ENCODE measurements around the gene ZC3H12A.
"Not testable (repeated sequence)": the region's sequence is repeated elsewhere in the genome, so short reads cannot be mapped to it uniquely, and the experiment has no call there.

The ZC3H12A gene

DNA sequence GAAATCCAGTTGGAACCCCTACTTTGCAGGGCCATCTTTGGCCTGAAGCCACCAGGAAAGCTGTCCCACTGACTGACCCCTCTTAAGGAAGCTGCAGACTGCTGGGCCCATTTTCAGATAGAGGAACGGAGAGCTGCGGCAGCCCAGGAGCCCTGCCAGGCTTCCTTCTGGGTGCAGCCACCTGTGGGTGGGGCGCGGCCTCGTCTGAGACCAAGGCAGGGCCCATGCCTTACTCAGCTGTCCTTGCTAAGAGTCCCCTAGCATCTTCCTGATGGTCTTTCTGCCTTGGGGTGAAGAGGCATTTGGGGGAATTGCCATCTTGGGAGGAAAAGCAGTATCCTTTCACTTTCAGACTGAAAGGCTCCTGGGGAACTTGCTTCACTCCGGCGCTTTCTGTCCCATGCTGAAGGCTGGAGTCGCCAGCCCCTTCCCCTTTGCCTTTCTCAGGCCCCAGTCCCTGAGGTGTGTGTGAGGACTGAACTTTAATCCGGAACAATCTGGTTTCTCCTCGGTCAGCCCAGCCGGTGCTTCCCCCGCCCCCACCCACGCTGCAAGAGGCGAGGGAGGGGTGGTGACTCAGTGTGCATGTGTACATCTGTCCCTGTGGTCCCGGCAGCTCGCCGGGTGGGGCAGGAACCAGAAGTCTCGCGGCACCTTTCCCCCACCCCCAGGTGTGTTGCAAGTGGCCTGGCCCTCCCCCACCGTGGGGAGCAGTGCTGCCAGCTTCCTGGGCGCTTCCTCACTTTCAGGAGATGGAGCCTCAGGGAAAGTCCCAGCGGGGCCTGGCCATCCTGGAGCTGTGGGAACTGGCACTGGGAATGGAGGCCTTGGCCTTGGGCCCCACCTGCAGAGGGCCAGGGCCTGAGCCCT lies 5.1 kb downstream of the ZC3H12A start:
- DNase-seq, result peak; percentile 83

DNA sequence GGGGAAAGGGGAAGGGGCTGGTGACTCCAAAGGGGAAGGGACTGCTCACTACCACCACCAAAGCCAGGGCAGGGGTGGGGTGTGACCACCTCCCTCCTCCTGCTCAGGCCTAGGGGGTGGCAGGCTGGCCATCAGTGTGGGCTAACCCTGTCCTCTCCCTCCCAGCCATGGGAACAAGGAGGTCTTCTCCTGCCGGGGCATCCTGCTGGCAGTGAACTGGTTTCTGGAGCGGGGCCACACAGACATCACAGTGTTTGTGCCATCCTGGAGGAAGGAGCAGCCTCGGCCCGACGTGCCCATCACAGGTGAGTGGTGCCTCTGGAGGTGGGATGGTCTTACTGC lies 5.7 kb downstream of the ZC3H12A start:
- DNase-seq, result no peak

DNA sequence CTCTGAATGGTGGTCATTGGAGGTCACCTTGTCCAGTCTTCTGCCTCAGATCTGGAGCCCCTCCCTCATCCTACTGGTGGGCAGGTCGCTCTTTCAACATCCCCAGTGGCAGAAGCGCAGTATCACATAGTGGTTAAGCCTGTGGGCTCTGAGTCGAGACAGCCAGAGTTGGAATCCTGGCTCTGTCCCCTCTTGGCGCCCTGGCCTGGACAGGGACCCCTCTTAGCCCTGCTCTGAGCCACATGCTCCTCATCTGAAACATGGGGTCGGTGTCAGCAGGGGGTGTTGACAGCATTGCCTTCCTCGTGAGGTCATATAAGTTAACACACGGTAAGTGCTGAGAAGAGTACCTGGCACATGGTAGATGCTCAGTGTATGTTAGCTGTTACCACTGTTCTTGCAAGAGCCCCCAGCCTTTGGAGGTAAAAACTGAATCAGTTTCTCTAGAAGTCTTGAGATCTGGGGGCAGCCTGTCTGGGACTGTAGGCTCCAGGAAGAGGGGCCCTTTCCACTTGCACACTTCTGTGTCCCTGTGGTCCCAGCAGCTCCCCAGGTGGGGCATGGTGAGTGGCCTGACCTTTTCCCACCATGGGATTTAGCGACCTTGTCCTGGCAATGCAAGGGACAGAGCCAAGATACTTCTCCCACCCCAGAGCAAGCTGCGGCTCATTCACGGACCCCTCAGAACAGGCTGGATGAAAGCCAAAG lies 6.4 kb downstream of the ZC3H12A start:
- DNase-seq, result no peak

DNA sequence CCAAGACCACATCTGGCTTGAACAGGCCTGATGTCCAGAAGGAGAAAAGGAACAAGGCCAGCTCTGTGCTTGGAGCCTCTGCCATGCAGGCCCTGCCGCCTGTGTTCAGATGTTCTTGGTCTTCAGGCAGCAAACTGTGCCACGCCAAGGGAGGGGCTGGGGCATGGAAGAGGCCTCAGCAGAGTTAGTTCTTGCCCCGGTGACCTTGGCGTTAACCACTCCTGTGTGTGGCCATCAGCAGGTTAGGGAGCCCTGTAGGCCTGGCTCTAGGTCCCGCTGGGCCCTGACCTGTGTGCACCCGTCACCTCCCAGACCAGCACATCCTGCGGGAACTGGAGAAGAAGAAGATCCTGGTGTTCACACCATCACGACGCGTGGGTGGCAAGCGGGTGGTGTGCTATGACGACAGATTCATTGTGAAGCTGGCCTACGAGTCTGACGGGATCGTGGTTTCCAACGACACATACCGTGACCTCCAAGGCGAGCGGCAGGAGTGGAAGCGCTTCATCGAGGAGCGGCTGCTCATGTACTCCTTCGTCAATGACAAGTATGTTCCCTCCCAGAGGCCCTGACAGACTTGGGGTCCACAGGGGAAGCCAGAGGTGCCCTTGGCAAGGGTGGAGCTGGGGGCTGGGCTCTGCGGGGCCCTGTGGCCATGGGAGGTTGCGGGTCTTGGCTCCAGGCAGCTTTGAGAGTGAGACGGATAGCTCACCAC lies 7.1 kb downstream of the ZC3H12A start:
- DNase-seq, result peak; percentile 6

DNA sequence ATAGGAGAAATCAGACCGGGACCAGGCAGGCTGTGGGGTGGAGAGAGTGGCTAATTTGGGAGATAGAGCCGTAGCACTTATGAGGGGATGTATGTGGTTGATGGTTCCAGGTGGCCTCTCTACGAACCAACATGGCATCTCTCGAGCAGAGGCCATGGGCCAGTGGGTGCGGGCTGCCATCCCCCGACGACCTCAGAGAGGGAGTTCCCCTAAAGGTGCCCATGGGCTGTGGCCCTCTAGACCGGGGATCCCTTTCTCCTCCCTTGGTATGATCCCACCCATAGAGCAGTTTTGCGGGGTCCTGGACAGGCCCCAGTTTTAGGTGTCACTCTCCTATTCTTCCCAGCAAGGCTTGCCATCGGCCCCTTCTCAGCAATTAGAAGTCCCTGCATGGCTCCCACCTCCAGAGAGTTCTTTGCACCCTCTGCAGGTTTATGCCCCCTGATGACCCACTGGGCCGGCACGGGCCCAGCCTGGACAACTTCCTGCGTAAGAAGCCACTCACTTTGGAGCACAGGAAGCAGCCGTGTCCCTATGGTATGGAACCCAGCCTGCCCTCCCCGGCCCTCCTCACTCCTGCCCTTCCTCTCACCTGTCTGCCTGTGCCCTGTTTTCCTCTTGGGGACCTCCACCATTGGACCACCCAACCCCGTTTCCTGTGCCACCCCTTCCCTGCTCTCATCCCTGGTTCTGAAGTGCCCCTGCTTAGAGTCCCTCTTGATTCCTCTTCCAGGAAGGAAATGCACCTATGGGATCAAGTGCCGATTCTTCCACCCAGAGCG lies 7.8 kb downstream of the ZC3H12A start:
- no peak for DNase-seq

DNA sequence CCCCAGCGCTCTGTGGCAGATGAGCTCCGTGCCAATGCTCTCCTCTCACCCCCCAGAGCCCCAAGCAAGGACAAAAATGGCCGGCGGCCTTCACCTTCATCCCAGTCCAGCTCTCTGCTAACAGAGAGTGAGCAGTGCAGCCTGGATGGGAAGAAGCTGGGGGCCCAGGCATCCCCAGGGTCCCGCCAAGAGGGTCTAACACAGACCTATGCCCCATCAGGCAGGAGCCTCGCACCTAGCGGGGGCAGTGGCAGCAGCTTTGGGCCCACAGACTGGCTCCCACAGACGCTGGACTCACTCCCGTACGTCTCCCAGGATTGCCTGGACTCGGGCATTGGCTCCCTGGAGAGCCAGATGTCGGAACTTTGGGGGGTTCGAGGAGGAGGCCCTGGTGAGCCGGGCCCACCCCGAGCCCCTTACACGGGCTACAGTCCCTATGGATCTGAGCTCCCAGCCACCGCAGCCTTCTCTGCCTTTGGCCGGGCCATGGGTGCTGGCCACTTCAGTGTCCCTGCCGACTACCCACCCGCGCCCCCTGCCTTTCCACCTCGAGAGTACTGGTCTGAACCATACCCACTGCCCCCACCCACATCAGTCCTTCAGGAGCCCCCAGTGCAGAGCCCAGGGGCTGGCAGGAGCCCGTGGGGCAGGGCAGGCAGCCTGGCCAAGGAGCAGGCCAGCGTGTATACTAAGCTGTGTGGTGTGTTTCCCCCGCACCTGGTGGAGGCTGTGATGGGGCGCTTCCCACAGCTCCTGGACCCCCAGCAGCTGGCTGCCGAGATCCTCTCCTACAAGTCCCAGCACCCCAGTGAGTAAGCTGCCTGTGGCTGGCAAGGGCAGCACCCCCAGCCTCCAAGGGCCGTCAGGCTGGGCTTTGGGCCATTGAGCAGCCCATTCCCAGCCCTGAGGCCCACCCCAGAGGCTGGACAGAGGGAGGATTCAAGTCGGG lies 8.7 kb downstream of the ZC3H12A start:
- no peak for DNase-seq

DNA sequence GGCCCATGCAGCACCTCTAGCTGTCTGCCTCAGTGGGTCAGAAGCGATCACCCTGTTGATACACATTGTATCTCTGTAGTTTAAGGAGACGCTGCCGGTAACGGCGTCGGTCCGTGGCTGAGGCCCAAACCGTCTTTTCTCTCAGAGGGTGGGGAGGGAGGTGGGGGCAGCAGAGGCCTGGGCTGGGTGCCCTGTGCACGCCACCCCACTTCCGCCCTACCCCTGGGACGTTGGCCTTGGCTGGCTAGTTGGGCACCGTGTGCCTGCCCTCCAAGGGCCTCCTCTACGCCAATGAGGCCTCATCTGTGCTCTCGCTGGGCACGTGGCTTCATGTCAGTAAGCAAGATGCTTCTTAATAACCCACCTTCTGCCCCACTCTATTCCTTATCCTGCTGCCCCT lies 9.4 kb downstream of the ZC3H12A start:
- no peak for DNase-seq

DNA sequence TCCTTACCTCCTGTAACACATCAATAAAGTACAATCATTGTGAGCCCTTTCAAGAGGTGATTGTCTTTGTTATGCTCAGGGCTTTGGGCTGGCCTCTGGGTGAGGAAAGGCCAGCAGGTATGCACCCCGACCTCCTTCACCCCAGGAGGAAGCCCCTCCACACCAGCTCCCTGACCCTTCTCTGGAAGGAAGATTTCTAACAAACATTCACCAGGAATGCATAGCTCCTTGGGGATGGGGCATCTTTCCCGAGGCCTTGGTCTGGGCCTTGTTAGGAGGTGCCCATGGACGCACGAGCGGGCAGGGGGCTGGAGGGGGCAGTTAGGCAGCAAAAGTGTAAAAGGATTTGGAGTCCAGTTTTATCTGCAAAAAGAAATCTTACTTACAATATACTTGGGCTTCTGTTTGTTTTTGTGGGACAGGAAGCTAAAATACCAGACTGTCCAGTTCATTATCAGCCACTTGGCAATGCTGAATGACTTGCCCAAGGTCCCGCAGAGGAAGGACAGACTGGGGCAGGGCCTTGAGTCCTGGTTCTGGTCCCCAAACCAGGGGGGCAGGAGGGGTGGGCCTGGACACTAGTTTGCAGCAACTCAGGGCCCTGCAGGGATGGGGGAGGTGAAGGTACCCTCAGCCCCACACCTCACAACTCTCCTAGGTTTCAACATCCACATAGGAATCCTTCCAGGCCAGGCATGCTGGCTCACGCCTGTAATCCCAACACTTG lies 10.1 kb downstream of the ZC3H12A start:
- no peak for DNase-seq

DNA sequence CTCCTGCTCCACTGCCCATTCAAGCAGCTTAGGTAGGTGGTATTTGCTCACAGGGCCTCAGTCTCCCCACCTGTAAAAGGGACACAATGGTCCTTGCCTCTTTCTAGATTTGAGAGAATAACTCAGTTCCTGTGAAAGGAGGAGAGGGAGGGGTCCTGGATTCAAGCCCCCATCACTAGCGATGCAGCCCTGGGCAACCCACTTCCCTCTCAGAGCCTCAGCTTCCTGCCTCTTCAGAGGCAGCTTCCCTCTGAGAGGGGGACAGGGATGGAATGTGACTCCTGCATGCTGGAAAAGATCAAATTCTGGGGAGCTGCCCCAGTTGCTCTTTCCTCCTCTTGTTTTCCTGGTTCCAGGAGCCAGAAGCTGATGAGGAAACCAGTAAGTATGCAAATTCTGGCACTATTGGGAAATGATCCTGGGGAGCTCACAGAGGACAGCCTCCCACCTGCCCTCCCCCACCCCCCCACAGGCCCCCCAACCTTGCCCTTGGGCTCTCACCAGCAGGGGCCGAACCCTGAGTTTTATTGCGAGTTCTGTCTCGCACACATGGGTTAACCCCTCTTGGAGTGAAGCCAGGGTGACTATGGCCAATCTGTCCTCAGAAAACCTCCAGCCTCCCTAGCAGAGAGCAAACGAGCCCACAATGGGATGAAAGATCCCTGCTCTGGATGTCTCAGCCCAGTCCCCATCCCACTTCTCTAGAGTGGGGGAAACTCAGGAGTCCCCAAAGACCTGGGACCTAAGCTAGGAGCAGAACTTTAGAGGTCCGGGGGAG lies 11.7 kb downstream of the ZC3H12A start:
- no peak for DNase-seq

DNA sequence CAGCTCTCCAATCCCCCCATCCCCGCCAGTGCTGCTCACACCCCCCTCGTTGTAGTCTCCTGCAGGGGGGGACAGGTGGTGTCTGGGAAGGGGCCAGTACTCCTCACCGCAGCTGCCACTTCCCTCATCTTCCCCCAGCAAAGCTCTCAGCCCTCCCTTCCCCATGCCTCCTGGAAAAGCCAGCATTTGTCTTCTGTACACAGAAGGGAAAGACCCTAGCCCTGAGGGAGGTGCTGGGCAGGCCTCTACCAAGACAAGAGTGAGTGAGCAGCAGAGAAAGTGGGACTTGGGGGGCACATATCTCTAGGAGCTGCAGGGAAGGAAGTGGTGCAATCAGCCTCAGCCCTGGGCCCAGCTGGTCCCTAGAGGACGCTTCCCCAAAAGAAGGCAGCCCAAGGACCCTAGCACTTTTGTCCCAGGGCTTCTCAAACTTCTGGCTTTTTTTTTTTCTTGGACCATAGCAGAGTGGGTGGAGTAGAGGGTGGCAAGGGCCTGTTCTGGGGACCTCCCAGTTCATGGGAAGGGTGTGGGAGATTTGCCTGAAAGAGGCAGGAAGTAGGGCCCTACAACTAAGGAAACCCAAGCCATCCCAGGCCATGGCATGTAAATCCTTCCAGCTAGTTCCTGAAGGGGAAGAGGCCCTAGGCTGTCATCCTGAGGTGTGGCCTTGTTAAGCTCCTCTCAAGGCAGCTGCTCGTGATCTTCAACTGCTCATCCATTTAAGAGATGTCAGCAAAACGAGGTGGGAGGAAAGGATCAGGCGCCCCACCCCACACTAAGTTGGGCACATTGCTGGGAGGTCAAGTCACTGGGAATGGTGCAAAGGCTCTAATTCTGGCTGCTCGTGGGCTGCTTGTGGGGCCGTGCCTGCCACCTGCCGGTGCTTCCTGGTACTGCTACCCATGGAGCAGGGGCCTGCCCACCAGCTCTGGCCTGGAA lies 12.6 kb downstream of the ZC3H12A start:
- peak; percentile 84 for DNase-seq

DNA sequence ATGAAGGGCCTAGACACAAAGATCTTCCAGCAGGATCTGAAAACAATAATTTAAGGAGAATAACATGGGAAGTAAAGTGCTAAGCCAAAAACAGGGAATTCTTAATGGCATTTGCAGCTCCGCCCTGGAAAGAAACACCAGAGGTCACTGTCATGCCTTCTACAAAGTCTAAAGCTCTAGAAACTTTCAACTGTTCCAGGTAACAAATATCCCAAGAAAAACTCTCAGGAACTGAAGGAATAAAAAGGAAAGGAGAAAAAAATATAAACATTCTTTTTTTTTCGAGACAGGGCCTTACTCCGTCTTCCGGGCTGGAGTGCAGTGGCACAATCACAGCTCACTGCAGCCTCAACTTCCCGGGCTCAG lies 13.2 kb downstream of the ZC3H12A start:
- no peak for DNase-seq

DNA sequence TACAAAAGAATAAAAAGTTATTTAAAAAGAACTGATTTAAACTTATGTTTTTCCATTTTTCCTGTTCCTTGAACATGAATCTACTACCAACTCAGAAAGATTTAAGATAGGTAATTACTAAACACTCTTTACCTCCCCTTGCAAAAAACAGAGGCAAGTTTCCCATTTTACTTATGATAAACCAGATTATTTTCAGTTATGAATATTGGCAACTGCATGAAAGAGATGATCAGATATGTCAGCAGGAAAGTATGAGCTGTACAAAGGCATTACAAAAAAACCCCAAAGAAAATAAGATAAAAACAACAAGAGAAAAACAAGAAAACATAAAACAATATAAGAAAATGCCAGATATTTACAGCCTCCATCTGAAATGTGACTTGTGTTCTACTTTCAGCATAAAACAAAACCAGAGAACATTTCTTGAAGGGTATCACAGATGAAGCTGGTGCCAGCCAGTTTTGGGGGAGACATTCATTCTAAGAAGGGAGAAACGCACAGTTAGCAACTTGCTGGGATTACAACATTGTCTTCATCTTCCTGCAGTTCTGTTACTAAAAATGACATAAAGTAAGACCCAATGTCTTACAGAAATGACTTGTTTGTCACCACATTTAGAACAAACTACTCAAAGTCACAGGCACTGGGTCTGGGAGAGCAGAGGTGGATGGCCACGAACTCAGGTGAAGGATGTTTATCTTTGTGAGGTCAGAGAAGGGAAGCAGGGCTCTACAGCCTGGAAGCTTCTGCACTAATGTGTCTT lies 19.1 kb downstream of the ZC3H12A start:
- no peak for DNase-seq

DNA sequence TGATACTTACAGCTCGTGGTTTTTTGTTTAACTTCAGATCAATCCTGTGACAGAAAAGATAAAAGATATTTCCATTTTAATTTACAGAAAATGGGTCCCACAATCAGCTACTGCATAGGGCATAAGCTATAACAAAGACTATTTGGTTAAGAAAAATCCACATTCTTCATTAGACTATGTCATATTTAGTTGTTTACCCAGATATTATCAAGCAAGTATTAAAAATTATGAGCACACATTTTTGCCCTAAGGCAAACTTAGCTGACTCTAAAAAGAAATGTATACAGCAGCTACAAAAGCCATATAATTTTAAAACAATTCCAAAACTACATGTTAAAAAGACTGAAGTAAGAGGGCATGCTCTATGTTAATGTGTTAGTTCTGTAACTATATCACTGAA lies 21.5 kb downstream of the ZC3H12A start:
- no peak for DNase-seq

DNA sequence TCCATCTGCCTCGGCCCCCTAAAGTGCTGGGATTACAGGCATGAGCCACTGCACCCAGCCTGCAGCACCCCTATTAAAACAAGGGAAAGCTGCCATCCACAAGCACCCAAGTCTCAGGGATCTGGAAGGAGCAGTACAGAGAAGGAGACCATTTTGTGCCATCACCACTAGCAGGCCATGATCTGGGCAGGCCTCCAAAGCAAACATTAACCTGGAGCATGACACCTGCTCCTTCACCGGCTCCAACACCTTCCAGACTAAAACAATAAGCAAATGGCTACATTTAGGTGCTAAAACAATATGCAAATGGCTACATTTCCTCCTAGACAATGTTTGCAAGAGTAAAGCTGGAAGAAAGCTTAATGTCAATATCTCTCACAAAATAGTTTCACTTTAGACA lies 23.5 kb downstream of the ZC3H12A start:
- no peak for DNase-seq

DNA sequence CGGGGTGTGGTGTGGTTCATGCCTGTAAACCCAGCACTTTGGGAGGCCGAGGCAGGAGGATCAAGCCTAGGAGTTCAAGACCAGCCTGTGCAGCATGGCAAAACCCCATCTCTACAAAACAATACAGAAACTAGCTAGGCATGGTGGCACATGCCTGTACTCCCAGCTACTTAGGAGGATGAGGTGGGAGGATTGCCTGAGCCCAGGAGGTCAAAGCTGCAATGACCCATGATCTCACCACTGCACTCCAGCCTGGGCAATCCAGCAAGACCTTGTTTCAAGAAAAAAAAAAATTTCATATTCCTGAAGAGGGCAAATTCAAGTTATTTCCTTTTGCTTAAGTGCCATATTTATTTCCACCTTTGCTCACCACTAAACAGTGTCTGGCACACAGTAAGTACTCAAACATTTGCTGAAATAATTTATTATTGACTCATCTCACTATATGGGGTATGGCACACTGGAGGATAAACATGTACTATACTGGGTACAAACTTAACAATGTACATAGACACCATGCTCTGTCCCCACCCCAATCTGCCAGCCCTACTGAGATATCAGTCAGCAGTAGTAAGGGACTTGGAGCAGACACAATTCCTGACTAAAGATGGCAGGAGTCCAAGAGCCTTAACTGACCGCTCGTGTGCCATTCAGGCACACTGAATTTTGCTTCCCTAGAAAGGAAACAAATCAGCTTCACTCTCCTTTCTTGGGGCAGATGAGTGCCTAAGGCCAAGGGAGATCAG lies 24.7 kb downstream of the ZC3H12A start:
- no peak for DNase-seq

DNA sequence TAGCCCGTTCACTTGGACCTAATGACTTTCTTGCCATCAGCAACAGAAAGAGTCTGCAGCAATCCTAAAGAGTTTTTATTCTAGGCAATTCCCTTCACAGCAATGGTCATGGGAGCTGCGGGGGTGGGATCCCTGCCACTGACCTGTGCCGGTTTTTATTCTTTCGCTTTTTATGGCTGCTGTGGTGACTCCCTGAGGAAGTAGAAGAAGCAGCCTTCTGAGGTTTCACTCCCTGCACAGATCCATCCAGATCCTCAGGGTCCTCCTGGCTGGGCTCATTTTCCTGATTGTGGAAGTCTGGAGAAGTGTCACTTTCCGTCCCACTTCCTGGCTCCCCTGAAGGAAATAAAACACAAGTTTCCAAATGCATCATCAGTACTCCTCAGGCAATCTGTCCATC lies 27.3 kb downstream of the ZC3H12A start:
- DNase-seq, result no peak

DNA sequence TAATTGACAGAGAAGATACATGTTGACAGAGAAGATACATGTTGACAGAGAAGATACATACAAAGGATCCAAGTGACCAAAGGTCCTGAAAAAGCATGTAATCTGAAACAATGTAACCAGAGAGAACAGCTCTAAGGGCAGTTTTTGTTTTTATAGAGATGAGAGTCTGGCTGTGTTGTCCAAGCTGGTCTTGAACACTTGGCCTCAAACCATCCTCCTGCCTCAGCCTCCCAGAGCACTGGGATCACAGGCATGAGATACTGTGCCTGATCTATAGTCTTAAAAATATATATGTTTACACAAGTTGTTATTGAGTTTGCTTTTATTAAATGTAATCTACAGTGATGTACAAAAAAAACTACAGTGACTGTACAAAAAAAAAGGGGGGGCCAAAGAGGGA lies 27.7 kb downstream of the ZC3H12A start:
- no peak for DNase-seq

DNA sequence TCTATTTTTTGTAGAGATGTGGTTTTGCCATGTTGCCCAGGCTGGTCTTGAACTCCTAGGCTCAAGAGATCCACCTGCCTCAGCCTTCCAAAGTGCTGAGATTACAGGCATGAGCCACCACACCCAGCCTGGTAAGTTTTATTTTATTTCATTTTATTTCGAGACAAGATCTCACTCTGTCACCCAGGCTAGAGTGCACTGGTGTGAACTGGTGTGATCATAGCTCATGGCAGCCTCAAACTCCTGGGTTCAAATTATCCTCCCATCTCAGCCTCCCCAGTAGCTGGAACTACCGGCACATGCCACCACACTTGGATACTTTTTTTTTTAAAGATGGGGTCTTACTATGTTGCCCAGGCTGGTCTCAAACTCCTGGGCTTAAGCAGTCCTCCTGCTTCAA lies 28.4 kb downstream of the ZC3H12A start:
- not testable (repeated sequence) for DNase-seq
